8988T (cell line): ENCODE measurements around the gene UBXN6.

Experiments used
- DNase-seq: peaks from one replicate; pipeline ENCODE4 v3.0.0; 2011

Gene UBXN6

GRCh38 chr19:4437103-4437502, 20.5 kb downstream of the UBXN6 start:
- no peak for DNase-seq

- DNase-seq, result no peak
Observed at GRCh38 chr19:4436231-4436630, 21.4 kb downstream of the UBXN6 start.

GRCh38 chr19:4434391-4434790, 23.2 kb downstream of the UBXN6 start:
- DNase-seq, result no peak

GRCh38 chr19:4432918-4433506, 24.6 kb downstream of the UBXN6 start:
- DNase-seq, result no peak

GRCh38 chr19:4431808-4432674, 25.6 kb downstream of the UBXN6 start:
- DNase-seq, result no peak

- DNase-seq, result no peak
Observed at GRCh38 chr19:4431296-4431695, 26.3 kb downstream of the UBXN6 start.

- DNase-seq, result no peak
Observed at GRCh38 chr19:4430760-4431159, 26.8 kb downstream of the UBXN6 start.

GRCh38 chr19:4429771-4430171, 27.8 kb downstream of the UBXN6 start:
- DNase-seq, result no peak

GRCh38 chr19:4429256-4429655, 28.3 kb downstream of the UBXN6 start:
- DNase-seq, result no peak

- DNase-seq, result no peak
Observed at GRCh38 chr19:4428326-4428975, 29.1 kb downstream of the UBXN6 start.

GRCh38 chr19:4425537-4425936, 32.1 kb downstream of the UBXN6 start:
- DNase-seq, result no peak

GRCh38 chr19:4423416-4424126, 34.0 kb downstream of the UBXN6 start:
- DNase-seq, result no peak

- DNase-seq, result no peak
Observed at GRCh38 chr19:4416268-4416667, 41.3 kb downstream of the UBXN6 start.

GRCh38 chr19:4415352-4415751, 42.2 kb downstream of the UBXN6 start:
- DNase-seq, result no peak

GRCh38 chr19:4414800-4415321, 42.7 kb downstream of the UBXN6 start:
- DNase-seq, result no peak

- DNase-seq, result no peak
Observed at GRCh38 chr19:4414144-4414799, 43.3 kb downstream of the UBXN6 start.

GRCh38 chr19:4413588-4413987, 44.0 kb downstream of the UBXN6 start:
- DNase-seq, result no peak

GRCh38 chr19:4409123-4409933, 48.3 kb downstream of the UBXN6 start:
- DNase-seq, result no peak

GRCh38 chr19:4406626-4407025, 51.0 kb downstream of the UBXN6 start:
- no peak for DNase-seq

GRCh38 chr19:4405977-4406376, 51.6 kb downstream of the UBXN6 start:
- no peak for DNase-seq

GRCh38 chr19:4403005-4403761, 54.4 kb downstream of the UBXN6 start:
- no peak for DNase-seq
